RWPE1 (cell line): ENCODE results near the gene ALS2CL.

ENCODE experiments used
- CTCF ChIA-PET: fragments of 350-600 bp; sonication (Branson Sonifier 250); formaldehyde crosslinking; extraction: SDS; loops from one replicate; lab custom pipeline; 2021; lab: Yijun Ruan, JAX
- POLR2A ChIA-PET: fragments of 400-600 bp; formaldehyde crosslinking; extraction: SDS; loops from one replicate; lab custom pipeline; 2020; ENCODE audit warnings: antibody characterized with exemption; ENCODE audit not compliant: low non-redundant PET; lab: Yijun Ruan, JAX
- DNase-seq: peaks from one replicate; pipeline ENCODE4 v3.0.0; 2012; ENCODE audit warnings: low spot score
- H3K27ac ChIP-seq: fragments of 450-650 bp; 2 replicates; pipeline ENCODE4 v1.5.1; 2017
- CTCF ChIP-seq: fragments of 450-650 bp; conservative IDR thresholded peaks from 2 replicates; pipeline ENCODE4 v1.5.1; 2017; ENCODE audit warnings: low read depth, mild to moderate bottlenecking

Gene ALS2CL

DNA sequence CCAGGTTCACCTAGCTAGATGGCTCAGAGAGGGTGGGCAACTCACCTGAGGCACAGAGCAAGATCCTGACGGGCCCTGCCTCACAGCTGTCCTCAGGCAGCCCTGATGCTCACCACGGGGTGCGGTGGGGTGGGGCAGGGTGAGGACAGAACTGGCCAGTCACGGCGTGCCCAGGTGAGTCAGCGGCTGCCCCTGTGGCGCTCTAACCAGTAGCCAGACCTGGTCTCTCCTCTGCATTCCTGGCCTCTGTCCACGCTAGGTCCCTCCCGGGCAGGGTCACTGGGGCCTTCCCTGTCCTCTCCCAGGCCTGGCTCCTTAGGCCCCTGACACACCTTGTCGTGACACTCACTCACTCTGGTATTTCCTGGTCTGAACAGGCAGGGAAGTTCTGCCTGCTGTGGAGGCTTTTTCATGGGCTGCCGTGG, 901 bp downstream of the ALS2CL start:
- ChIA-PET CTCF (interaction anchor here (0.6 to 0.7 kb wide), 2 partner anchors 199 to 217 kb away, joined by 3 read pairs; no protein-coding TSS in a partner anchor), POLR2A (interaction anchor here (1.3 kb wide), 1 partner anchor 11 kb away, joined by 4 read pairs; no protein-coding TSS in a partner anchor)
- TF ChIP-seq CTCF = no peak
- DNase-seq = peak; percentile 84
- peak overlapping the region; percentile 100 for H3K27ac ChIP-seq

GRCh38 chr3:46690798-46691197, 2.7 kb downstream of the ALS2CL start:
- DNase-seq = peak; percentile 66
- ChIA-PET CTCF (interaction anchor here (0.6 to 0.7 kb wide), 2 partner anchors 148 to 202 kb away, joined by 3 to 4 read pairs; no protein-coding TSS in a partner anchor), POLR2A (no interaction called here)
- TF ChIP-seq CTCF = no peak
- peak overlapping the region; percentile 100 for H3K27ac ChIP-seq

GRCh38 chr3:46685446-46685845, 8.0 kb downstream of the ALS2CL start:
- no peak for DNase-seq
- CTCF ChIA-PET = no interaction called here
- TF ChIP-seq CTCF = no peak
- POLR2A ChIA-PET = no interaction called here
- peak overlapping the region; percentile 100 for H3K27ac ChIP-seq

DNA sequence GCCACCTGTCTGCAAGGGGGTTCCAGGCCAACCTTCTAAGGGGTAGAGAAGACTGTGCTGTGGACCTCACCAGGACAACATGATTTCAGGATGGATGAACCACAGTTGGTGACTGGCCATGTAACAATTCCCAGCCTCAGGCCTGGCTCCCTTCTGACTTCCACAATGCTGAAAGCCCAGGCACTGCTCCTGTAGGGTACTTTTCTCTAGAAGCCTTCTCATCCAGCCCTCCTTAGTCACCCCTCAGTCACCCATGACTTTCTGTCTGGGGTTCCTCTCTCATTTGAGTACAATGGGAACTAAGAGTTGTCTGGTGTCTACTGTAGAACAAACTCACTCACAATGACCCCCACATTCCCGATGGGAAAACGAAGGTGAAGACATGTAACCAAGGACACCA, 8.6 kb downstream of the ALS2CL start:
- H3K27ac ChIP-seq = peak overlapping the region; percentile 100
- TF ChIP-seq CTCF = no peak
- ChIA-PET POLR2A (no interaction called here), CTCF (no interaction called here)
- DNase-seq = no peak

DNA sequence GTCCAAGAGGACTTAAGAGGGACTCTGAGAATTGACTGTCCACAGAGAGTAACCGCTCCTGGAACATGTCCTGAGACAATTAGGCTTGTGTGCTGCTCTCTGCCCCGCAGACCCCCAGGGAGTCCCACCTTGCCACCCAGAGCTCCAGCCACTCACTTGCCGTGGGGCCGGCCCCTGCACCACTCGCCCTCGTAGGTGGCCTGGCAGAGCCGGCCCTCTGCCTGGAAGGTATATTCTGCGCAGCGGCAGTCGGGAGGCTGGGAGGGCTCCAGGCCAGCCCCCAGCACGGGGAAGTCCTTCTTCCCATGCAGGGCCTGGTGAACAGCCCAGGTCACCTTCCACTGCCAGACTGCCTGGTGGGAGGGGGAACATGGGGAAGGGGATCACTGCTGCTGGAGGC, 10.5 kb downstream of the ALS2CL start:
- H3K27ac ChIP-seq = peak overlapping the region; percentile 100
- TF ChIP-seq CTCF = no peak
- CTCF ChIA-PET = no interaction called here
- DNase-seq = no peak
- POLR2A ChIA-PET = no interaction called here

GRCh38 chr3:46681856-46682540, 11.5 kb downstream of the ALS2CL start:
- ChIA-PET POLR2A (no interaction called here), CTCF (no interaction called here)
- peak overlapping the region; percentile 100 for H3K27ac ChIP-seq
- DNase-seq = no peak
- no peak for TF ChIP-seq CTCF
